ENCODE measurements around the gene PCLO.

Gene PCLO

DNA sequence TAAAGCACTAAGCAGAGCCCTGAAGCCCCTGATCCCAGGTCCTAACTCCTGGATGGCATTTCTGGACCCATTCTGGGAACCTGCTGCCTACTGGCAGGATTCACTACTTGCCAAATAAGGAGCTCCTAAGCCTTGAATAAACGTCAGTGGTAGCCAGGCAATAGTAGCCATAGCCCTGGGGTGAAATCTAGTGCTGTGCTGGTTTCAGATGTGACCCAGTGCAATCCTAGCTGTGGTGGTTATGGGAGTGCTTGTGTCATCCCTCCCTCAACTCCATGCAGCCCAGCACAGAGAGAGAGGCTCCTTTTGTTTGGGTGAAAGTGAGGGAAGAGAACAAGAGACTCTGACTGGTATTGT, 43.7 kb downstream of the PCLO start:
- no peak for DNase-seq (ENCODE audit: low spot score)
- ATAC-seq (ENCODE audit: low read depth) = no peak; the same call in 2 of the 3 replicates
- TF ChIP-seq, protein P1, sequence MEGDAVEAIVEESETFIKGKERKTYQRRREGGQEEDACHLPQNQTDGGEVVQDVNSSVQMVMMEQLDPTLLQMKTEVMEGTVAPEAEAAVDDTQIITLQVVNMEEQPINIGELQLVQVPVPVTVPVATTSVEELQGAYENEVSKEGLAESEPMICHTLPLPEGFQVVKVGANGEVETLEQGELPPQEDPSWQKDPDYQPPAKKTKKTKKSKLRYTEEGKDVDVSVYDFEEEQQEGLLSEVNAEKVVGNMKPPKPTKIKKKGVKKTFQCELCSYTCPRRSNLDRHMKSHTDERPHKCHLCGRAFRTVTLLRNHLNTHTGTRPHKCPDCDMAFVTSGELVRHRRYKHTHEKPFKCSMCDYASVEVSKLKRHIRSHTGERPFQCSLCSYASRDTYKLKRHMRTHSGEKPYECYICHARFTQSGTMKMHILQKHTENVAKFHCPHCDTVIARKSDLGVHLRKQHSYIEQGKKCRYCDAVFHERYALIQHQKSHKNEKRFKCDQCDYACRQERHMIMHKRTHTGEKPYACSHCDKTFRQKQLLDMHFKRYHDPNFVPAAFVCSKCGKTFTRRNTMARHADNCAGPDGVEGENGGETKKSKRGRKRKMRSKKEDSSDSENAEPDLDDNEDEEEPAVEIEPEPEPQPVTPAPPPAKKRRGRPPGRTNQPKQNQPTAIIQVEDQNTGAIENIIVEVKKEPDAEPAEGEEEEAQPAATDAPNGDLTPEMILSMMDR (IDR thresholded peaks at IDR 0.05; ENCODE audit: poor library complexity, severe bottlenecking) = no peak

DNA sequence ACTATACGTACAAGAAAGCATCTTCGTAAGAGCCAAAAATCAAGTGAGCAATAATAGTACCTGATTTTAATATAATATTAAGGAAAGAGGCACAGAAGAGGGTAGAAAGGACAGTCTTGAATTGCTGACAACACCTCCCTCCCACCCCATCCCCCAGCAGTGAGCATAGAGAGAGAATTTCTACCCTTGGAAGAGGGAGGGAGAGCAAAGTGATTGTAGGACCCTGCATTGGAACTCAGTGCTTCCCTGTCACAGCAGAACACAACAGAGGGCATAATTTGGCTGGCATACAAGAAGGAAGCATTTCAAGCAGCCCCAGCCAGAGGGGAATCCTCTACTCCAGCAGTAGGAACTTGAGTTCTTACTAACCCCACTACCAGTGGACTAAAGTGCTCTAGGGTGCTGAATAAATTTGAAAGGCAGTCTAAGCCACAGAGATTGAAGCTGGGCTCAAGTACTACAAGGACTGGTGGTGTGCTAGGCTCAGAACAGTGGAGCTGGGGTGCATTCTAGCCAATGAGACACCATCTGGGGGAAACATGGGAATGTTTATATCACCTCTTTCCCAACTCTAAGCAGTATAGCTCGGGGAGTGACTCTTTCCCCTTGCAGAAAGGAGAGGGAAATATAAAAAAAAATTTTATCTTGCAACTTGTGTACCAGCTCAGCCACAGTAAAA, 44.2 kb downstream of the PCLO start:
- H3K9me3 ChIP-seq (ENCODE audit: severe bottlenecking) = peaks cover 3% of the 10 kb centered on the region
- H3K27me3 ChIP-seq (ENCODE audit: insufficient read depth, poor library complexity, severe bottlenecking) = no peaks in the 10 kb centered on the region
- H3K4me1 ChIP-seq (ENCODE audit: insufficient read depth, poor library complexity, severe bottlenecking) = no peaks in the 10 kb centered on the region
- DNase-seq (ENCODE audit: low spot score) (no peak), ATAC-seq (ENCODE audit: low read depth) (no peak)
- TF ChIP-seq, protein P1 (IDR thresholded peaks at IDR 0.05; ENCODE audit: poor library complexity, severe bottlenecking) = no peak
- no peak overlapping the region for H3K27ac ChIP-seq (ENCODE audit: poor library complexity, severe bottlenecking)
- no peak overlapping the region for H3K4me3 ChIP-seq (ENCODE audit: severe bottlenecking)
- no peaks in the 10 kb centered on the region for H3K36me3 ChIP-seq (ENCODE audit: low read depth)

More for the DNA sequence above, 43.7 kb downstream of the PCLO start:
- peaks cover 4% of the 10 kb centered on the region for H3K9me3 ChIP-seq (ENCODE audit: severe bottlenecking)
- H3K36me3 ChIP-seq (ENCODE audit: low read depth) = no peaks in the 10 kb centered on the region
- H3K27ac ChIP-seq (ENCODE audit: poor library complexity, severe bottlenecking) = no peak overlapping the region
- H3K27me3 ChIP-seq (ENCODE audit: insufficient read depth, poor library complexity, severe bottlenecking) = no peaks in the 10 kb centered on the region
- H3K4me1 ChIP-seq (ENCODE audit: insufficient read depth, poor library complexity, severe bottlenecking) = no peaks in the 10 kb centered on the region
- no peak overlapping the region for H3K4me3 ChIP-seq (ENCODE audit: severe bottlenecking)

DNA sequence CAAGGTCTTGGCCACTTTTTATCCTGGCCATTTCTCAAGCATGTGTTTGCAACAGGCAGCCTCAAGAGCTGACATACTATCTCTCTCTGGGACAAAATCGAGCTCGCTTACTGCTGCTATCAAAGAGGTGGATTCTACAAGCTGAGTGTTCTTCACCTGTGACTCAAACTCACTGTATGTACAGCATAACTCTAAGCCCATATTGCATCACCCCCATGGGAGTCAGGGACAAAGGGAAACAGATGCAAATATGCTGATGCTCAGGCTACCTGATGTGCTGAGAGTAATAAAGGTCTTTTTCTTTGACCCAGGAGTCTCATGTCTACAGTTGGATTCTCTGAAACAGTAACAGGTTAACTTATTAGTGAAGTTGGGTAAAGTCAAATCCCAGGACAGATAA, 45.2 kb downstream of the PCLO start:
- Histone ChIP-seq H3K4me1 (ENCODE audit: insufficient read depth, poor library complexity, severe bottlenecking) (no peaks in the 10 kb centered on the region), H3K36me3 (ENCODE audit: low read depth) (no peaks in the 10 kb centered on the region), H3K27me3 (ENCODE audit: insufficient read depth, poor library complexity, severe bottlenecking) (no peaks in the 10 kb centered on the region), H3K4me3 (ENCODE audit: severe bottlenecking) (no peak overlapping the region), H3K9me3 (ENCODE audit: severe bottlenecking) (no peaks in the 10 kb centered on the region), H3K27ac (ENCODE audit: poor library complexity, severe bottlenecking) (no peak overlapping the region)
- TF ChIP-seq, protein P1 (IDR thresholded peaks at IDR 0.05; ENCODE audit: poor library complexity, severe bottlenecking) = no peak
- DNase-seq (ENCODE audit: low spot score) = no peak
- ATAC-seq (ENCODE audit: low read depth) = no peak

DNA sequence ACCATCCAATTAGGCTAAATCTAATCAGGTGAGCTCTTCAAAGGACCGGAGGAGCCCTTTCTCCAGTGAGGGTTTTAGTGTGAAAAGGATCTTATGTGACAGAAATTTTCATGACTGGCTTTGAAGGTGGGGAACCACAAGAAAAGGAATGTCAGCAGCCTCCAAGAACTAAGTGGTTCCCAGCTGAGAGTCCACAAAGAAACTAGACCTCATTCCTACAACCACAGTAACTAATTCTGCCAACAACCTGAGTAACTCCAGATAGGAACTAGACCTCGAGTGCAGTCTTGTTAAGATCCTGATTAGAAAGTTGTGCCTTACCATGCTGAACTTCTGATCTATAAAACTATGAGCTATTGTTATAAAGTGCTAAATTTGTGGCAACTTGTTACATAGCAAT, 51.3 kb downstream of the PCLO start:
- H3K4me3 ChIP-seq (ENCODE audit: severe bottlenecking) = no peak overlapping the region
- no peak overlapping the region for H3K27ac ChIP-seq (ENCODE audit: poor library complexity, severe bottlenecking)
- DNase-seq (ENCODE audit: low spot score) (no peak), ATAC-seq (ENCODE audit: low read depth) (no peak)
- H3K36me3 ChIP-seq (ENCODE audit: low read depth) = no peaks in the 10 kb centered on the region
- no peaks in the 10 kb centered on the region for H3K27me3 ChIP-seq (ENCODE audit: insufficient read depth, poor library complexity, severe bottlenecking)
- TF ChIP-seq, protein P1 (IDR thresholded peaks at IDR 0.05; ENCODE audit: poor library complexity, severe bottlenecking) = no peak
- H3K9me3 ChIP-seq (ENCODE audit: severe bottlenecking) = no peaks in the 10 kb centered on the region
- H3K4me1 ChIP-seq (ENCODE audit: insufficient read depth, poor library complexity, severe bottlenecking) = no peaks in the 10 kb centered on the region

DNA sequence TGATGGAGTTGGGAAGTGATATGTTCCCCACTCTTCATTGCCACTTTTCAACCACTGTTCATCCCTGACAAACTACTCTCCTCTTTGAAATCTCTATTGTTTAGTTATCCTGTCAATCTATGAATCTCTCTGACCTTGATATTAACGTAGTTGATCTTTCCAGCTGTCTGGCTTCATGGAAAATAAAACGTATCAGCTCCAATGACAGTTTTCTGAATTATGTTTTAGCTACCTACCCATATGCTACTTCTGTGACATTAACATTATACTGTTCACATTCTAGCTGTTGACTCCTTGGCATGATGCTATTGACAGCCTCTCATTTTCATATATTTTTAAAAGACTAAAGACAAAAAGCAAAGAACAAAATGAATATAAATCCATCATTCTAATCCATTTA, 53.3 kb downstream of the PCLO start:
- DNase-seq (ENCODE audit: low spot score) (no peak), ATAC-seq (ENCODE audit: low read depth) (no peak)
- H3K9me3 ChIP-seq (ENCODE audit: severe bottlenecking) = no peaks in the 10 kb centered on the region
- H3K4me1 ChIP-seq (ENCODE audit: insufficient read depth, poor library complexity, severe bottlenecking) = no peaks in the 10 kb centered on the region
- no peaks in the 10 kb centered on the region for H3K36me3 ChIP-seq (ENCODE audit: low read depth)
- TF ChIP-seq, protein P1 (IDR thresholded peaks at IDR 0.05; ENCODE audit: poor library complexity, severe bottlenecking) = no peak
- no peaks in the 10 kb centered on the region for H3K27me3 ChIP-seq (ENCODE audit: insufficient read depth, poor library complexity, severe bottlenecking)
- no peak overlapping the region for H3K4me3 ChIP-seq (ENCODE audit: severe bottlenecking)
- H3K27ac ChIP-seq (ENCODE audit: poor library complexity, severe bottlenecking) = no peak overlapping the region

Data from RWPE2 (cell line).